ENCODE measurements around the gene ZNF296. TPM values are rescaled to one million over a fixed set of nuclear protein-coding genes. Genes with fewer than 3 reads are reported as not detected.

ZNF296 gene
- total RNA-seq, 2 donors from 2014 or later = 2.1 to 8.5 TPM

DNA sequence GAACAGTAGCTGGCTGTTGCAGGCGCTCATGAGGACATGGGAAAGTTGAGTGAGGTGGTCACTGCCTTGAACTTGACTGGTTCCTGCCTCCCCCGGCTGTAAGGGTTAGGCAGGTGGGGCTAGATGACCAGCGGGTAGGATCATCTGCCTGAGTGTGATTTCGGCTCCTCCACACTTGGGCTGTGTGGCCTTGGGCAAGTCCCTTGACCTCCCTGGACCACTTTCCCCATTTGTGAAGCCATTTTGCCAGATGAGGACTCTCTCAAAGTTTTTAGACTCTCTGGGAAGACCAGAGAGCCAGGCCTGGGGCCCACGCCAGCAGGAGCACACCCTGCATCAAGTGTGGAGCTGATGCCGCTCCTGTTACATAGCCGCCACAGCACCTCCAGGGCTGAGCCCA lies 26.2 kb upstream of the ZNF296 start:
- Mint-ChIP-seq H3K4me3 (no peak overlapping the region), H3K27me3 (ENCODE audit: insufficient read depth) (peaks cover 55% of the 10 kb centered on the region), H3K27ac (no peak overlapping the region), H3K36me3 (ENCODE audit: low read depth) (peaks cover 16% of the 10 kb centered on the region), H3K4me1 (peaks cover 47% of the 10 kb centered on the region), H3K9me3 (no peaks in the 10 kb centered on the region)
- TF ChIP-seq, protein P1, sequence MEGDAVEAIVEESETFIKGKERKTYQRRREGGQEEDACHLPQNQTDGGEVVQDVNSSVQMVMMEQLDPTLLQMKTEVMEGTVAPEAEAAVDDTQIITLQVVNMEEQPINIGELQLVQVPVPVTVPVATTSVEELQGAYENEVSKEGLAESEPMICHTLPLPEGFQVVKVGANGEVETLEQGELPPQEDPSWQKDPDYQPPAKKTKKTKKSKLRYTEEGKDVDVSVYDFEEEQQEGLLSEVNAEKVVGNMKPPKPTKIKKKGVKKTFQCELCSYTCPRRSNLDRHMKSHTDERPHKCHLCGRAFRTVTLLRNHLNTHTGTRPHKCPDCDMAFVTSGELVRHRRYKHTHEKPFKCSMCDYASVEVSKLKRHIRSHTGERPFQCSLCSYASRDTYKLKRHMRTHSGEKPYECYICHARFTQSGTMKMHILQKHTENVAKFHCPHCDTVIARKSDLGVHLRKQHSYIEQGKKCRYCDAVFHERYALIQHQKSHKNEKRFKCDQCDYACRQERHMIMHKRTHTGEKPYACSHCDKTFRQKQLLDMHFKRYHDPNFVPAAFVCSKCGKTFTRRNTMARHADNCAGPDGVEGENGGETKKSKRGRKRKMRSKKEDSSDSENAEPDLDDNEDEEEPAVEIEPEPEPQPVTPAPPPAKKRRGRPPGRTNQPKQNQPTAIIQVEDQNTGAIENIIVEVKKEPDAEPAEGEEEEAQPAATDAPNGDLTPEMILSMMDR (conservative IDR thresholded peaks at IDR 0.05) = no peak
- H3K36me3 ChIP-seq (ENCODE audit: control insufficient read depth, insufficient read depth, low read length) = peaks cover 5% of the 10 kb centered on the region
- no peak overlapping the region for H3K9ac ChIP-seq (ENCODE audit: extremely low read depth, low read length, poor library complexity, severe bottlenecking)
- H3K27ac ChIP-seq (ENCODE audit: low read depth, low read length) = no peak overlapping the region
- DNase-seq = peak; percentile 38
- H3K4me3 ChIP-seq (ENCODE audit: low read length) = no peak overlapping the region
- H3K4me1 ChIP-seq (ENCODE audit: control insufficient read depth, insufficient read depth, low read length) = peaks cover 17% of the 10 kb centered on the region
- 92 to 99% methylated on average over 6 to 7 of the region's 7 CpGs for WGBS, 2 experiments (ENCODE audit: insufficient coverage in 1 of 2, insufficient read length in 1 of 2)
- H3K9me3 ChIP-seq (ENCODE audit: control insufficient read depth, low read length) = no peaks in the 10 kb centered on the region
- H3K27me3 ChIP-seq (ENCODE audit: control insufficient read depth, insufficient read depth, low read length, poor library complexity, severe bottlenecking) = peaks cover 68% of the 10 kb centered on the region

DNA sequence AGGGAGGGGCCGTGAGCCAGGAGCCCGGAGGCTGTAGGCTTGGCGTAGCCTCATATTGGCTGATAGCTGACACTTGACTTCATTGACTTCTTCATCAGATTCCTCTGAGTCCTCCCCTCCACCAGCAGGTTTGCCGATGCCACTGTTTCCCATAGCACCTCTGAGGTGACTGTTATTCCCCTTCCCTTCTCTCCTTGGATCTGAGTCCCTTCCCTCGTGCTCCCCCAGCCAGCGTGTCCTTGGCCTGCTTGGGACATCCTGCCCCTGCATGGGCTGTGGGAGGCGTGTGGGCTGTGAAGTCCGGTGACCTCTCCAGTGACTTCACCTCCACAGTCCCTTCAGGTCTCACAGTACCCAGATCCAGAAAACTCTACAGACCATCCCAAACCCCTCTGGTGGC lies 25.5 kb upstream of the ZNF296 start:
- TF ChIP-seq, protein P1 (conservative IDR thresholded peaks at IDR 0.05) = no peak
- Mint-ChIP-seq H3K36me3 (ENCODE audit: low read depth) (peaks cover 19% of the 10 kb centered on the region), H3K9me3 (no peaks in the 10 kb centered on the region), H3K27ac (no peak overlapping the region), H3K27me3 (ENCODE audit: insufficient read depth) (peaks cover 55% of the 10 kb centered on the region), H3K4me3 (no peak overlapping the region), H3K4me1 (peaks cover 53% of the 10 kb centered on the region)
- no peaks in the 10 kb centered on the region for H3K9me3 ChIP-seq (ENCODE audit: control insufficient read depth, low read length)
- no peak overlapping the region for H3K27ac ChIP-seq (ENCODE audit: low read depth, low read length)
- peaks cover 19% of the 10 kb centered on the region for H3K4me1 ChIP-seq (ENCODE audit: control insufficient read depth, insufficient read depth, low read length)
- peaks cover 68% of the 10 kb centered on the region for H3K27me3 ChIP-seq (ENCODE audit: control insufficient read depth, insufficient read depth, low read length, poor library complexity, severe bottlenecking)
- H3K4me3 ChIP-seq (ENCODE audit: low read length) = no peak overlapping the region
- peaks cover 5% of the 10 kb centered on the region for H3K36me3 ChIP-seq (ENCODE audit: control insufficient read depth, insufficient read depth, low read length)
- no peak overlapping the region for H3K9ac ChIP-seq (ENCODE audit: extremely low read depth, low read length, poor library complexity, severe bottlenecking)
- WGBS, 2 experiments (ENCODE audit: insufficient coverage in 1 of 2, insufficient read length in 1 of 2) = 91 to 95% methylated on average over 7 to 8 of the region's 8 CpGs
- DNase-seq = peak; percentile 38

DNA sequence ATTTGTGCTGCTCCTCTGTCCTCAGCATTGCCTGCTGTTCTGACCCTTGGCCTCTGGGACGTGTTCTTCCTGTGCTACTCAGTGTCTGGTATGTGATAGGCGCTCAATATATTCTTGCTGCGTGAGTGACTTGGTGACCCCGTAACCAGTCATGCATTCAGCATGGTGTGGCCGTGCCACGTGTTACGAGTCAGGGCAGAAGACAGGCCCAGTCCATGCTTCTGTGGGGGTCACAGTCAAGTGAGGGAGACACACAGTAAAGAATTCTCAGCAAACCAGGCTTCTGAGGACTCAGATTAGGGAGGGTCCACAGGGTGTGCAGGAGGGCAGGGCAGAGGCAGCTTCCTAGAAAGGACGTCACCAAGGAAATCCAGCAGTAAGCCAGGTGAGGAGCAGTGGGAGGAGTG lies 24.6 kb upstream of the ZNF296 start:
- Mint-ChIP-seq H3K36me3 (ENCODE audit: low read depth) (peaks cover 26% of the 10 kb centered on the region), H3K27me3 (ENCODE audit: insufficient read depth) (peaks cover 53% of the 10 kb centered on the region), H3K4me1 (peaks cover 62% of the 10 kb centered on the region), H3K4me3 (no peak overlapping the region), H3K27ac (no peak overlapping the region), H3K9me3 (no peaks in the 10 kb centered on the region)
- Histone ChIP-seq H3K27me3 (ENCODE audit: control insufficient read depth, insufficient read depth, low read length, poor library complexity, severe bottlenecking) (peaks cover 66% of the 10 kb centered on the region), H3K4me1 (ENCODE audit: control insufficient read depth, insufficient read depth, low read length) (peaks cover 19% of the 10 kb centered on the region), H3K9me3 (ENCODE audit: control insufficient read depth, low read length) (no peaks in the 10 kb centered on the region), H3K9ac (ENCODE audit: extremely low read depth, low read length, poor library complexity, severe bottlenecking) (no peak overlapping the region), H3K27ac (ENCODE audit: low read depth, low read length) (no peak overlapping the region), H3K36me3 (ENCODE audit: control insufficient read depth, insufficient read depth, low read length) (peaks cover 11% of the 10 kb centered on the region), H3K4me3 (ENCODE audit: low read length) (no peak overlapping the region)
- peak; percentile 39 for DNase-seq
- TF ChIP-seq, protein P1 (conservative IDR thresholded peaks at IDR 0.05) = no peak
- 92% methylated on average over 8 of the region's 8 CpGs for WGBS, 2 experiments (ENCODE audit: insufficient coverage in 1 of 2, insufficient read length in 1 of 2)
